GM18951 (cell line): Measurements from ENCODE around the gene PLLP.

ENCODE experiments used
- POLR2A ChIP-seq: IDR thresholded peaks from 4 replicates; pipeline ENCODE4 v1.6.1; 2011; ENCODE audit warnings: mild to moderate bottlenecking; ENCODE audit not compliant: insufficient read length, insufficient read depth; ENCODE audit errors: extremely low read depth
- in situ Hi-C: fragments of 300-500 bp; cut with MboI; formaldehyde crosslinking; loops from one replicate; pipeline ENCODE4 v1.12.0; 2022; ENCODE audit warnings: low sequenced_read_pairs, mixed read lengths, inconsistent platforms; ENCODE audit not compliant: unreplicated experiment

Gene PLLP, protein sequence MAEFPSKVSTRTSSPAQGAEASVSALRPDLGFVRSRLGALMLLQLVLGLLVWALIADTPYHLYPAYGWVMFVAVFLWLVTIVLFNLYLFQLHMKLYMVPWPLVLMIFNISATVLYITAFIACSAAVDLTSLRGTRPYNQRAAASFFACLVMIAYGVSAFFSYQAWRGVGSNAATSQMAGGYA

GRCh38 chr16:57284209-57284951 lies at the start of gene PLLP:
PLLP (minus strand) TSS chr16:57284672; CDS start chr16:57284540, 132 bp downstream.
- TF ChIP-seq POLR2A: no peak
- in situ Hi-C loops: no loop called here

DNA sequence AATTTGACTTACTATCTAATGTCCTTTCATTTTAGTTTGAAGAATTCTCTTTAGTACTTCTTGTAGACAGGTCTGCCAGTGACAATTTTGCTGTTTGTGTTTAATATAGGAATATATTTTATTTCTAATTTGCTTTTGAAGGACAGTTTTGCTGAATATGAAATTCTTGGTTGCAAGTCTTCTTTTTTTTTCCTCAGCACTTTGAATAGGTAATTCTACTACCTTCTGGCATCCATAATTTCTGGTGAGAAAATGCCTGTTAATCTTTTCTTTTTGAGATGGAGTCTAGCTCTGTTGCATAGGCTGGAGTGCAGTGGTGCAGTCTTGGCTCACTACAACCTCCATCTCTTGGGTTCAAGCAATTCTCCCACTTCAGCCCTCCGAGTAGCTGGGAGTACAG lies 48.9 kb upstream of the PLLP start:
- in situ Hi-C loops: no loop called here
- TF ChIP-seq POLR2A: no peak

DNA sequence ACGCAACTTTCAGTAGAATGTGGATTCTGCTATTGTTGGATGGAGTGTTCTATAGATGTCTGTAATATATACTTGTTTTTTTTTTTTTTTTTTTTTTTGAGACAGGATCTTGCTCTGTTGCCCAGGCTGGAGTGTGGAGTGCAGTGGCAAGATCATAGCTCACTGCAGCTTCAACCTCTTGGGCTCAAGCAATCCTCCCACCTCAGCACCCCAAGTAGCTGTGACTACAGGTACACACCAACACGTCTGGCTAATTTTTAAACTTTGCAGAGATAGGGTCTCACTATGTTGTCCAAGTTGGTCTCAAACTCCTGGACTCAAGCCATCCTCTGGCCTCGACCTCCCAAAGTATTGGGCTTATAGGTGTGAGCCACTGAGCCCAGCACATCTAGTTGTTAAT lies 46.9 kb upstream of the PLLP start:
- no peak for TF ChIP-seq POLR2A
- in situ Hi-C loops: no loop called here

GRCh38 chr16:57329718-57330327 lies 45.4 kb upstream of the PLLP start:
- no peak for TF ChIP-seq POLR2A
- in situ Hi-C loops: no loop called here

- in situ Hi-C loops: no loop called here
- no peak for TF ChIP-seq POLR2A
These were observed 41.0 kb upstream of the PLLP start for GRCh38 chr16:57325458-57325857.

GRCh38 chr16:57324749-57325148 lies 40.3 kb upstream of the PLLP start:
- in situ Hi-C loops: no loop called here
- no peak for TF ChIP-seq POLR2A

DNA sequence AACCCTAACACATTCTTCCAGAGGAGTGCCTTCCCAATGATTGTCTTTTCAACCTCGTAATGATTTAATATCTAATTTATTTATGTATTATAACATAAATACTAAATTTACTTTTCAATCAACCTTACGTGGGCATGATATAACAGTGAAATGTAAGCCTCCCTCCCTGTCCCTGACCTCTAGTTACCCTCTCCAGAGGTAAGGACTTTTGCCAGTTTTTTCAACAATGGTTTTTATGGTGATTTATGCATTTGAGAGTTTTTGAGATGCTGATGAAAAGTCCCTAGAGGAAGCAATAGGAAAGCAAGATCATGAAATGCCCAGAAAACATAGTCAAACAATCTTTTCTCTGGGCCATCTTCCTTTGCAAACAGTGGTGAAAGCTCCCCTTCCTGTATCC lies 35.2 kb upstream of the PLLP start:
- TF ChIP-seq POLR2A: no peak
- in situ Hi-C loops: no loop called here

DNA sequence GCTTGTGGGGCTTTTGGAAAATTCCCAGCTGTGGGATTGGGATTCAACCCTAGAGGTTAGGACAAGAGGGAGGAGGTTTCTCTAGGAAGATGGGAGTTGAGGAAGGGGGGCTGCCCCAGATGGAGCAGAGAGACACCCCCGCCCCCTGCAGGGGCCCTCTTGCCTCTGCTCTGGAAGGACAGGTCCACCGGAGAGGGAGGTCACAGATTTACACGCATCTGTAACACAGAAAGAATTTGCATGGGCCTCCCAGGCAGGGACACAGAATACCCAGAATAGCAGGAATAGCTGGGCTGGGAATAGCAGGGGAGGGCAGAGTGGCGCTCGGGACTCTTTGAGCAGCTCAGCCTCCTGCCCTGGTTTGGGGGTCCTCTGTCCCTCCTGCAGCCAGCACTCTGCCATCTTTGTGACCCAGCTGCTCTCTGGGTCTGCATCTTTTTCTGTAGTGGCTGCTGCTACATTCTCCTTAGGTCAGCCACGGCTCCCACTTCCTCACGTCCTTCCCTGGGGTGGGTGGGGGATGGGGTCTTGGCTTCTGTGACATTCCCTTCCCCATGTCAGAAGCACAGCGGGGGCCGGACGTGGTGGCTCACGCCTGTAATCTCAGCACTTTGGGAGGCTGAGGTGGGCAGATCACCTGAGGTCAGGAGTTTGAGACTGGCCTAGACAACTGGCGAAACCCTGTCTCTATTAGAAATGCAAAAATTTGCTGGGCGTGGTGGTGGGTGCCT lies 33.9 kb upstream of the PLLP start:
- TF ChIP-seq POLR2A: no peak
- in situ Hi-C loops: no loop called here

DNA sequence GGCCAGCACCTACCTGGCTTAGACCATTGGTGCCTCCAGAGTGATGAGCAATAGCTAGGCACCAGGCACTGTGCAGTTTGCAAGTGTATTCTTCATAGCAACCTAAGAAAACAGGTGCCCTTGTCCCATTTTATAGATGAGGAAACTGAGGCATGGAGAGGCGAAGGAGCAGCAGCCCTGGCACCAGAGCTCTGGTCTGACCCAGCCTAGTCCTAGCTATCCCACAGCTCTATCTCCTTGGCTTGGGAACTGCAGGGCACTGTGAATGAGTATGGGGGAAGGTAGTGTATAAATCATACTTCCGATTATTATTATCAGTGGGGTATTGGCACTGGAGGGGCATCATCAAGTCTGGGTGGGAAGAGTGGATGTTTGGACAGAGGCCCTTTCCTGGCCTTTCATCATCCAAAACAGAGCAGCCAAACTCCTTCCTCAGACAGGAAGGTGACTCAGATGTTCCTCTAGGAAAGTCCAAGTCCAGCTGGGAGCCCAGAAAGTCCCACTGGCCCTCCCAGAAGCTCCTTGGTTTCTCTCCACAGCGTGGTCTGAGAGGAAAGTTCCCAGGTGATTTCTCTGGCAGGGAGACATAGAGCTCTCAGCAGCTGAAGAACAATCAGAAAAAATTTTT lies 32.0 kb upstream of the PLLP start:
- no peak for TF ChIP-seq POLR2A
- in situ Hi-C loops: no loop called here

GRCh38 chr16:57315416-57315815 lies 30.9 kb upstream of the PLLP start:
- TF ChIP-seq POLR2A: no peak
- in situ Hi-C loops: no loop called here

- in situ Hi-C loops: no loop called here
- TF ChIP-seq POLR2A: no peak
These were observed 29.8 kb upstream of the PLLP start for GRCh38 chr16:57314161-57314785.

DNA sequence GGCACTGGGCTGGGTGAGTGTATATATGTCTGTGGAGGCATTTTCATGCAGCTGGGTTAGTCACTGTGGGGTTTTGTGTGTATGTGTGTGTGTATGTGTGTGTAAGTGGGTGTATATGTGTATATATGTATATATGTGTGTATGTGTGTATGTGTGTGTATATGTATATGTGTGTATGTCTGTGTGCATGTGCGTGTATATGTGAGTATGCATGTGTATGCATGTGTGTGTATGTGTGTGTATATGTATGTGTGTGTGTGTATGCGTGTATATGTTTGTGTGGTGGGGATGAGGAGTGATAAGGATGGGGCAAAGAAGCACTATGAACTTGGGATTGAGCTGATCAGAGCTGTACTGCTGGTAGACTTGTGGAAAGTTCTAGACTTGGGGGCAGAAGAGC lies 29.0 kb upstream of the PLLP start:
- no peak for TF ChIP-seq POLR2A
- in situ Hi-C loops: no loop called here

DNA sequence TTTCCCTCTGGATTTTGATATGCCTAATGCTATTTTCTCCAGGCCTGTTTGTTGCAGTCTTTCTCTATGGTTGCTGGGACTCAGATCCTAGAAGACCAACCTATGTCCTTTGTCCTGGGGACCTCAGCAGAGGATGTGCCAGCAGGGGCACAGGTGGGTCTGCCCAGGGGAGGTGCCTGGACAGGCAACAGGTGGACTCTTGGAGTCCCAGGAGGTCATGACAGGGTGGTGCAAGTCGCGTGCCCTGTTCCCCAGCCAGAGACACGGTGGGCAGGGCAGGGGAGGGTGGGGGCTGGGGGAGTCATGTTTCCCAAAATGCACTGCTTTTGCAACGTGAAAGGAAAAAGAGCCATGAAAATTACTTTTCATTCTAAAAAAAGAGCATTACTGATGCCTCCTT lies 26.3 kb upstream of the PLLP start:
- TF ChIP-seq POLR2A: no peak
- in situ Hi-C loops: no loop called here
